ELF-1 (cell line): ENCODE data around the gene FHOD3.
A peak's percentile ranks its signal among the peaks of the same experiment; 100 is the strongest.

Experiments used
- DNase-seq: peaks from one replicate; pipeline ENCODE4 v3.0.0-alpha.2; 2016; ENCODE audit warnings: low read depth, low spot score

Gene FHOD3

GRCh38 chr18:36470896-36471295 is 173.4 kb downstream of the FHOD3 start:
- no peak for DNase-seq

- no peak for DNase-seq
Measured at GRCh38 chr18:36471393-36471792, 173.9 kb downstream of the FHOD3 start.

GRCh38 chr18:36476433-36476832 is 178.9 kb downstream of the FHOD3 start:
- DNase-seq, result no peak

GRCh38 chr18:36477776-36478175 is 180.3 kb downstream of the FHOD3 start:
- no peak for DNase-seq

- peak; percentile 40 for DNase-seq
Measured at GRCh38 chr18:36481201-36481657, 183.7 kb downstream of the FHOD3 start.

GRCh38 chr18:36481935-36482334 is 184.4 kb downstream of the FHOD3 start:
- no peak for DNase-seq

- no peak for DNase-seq
Measured at GRCh38 chr18:36484591-36484990, 187.1 kb downstream of the FHOD3 start.

GRCh38 chr18:36485772-36486171 is 188.3 kb downstream of the FHOD3 start:
- DNase-seq, result no peak

GRCh38 chr18:36488131-36488530 is 190.6 kb downstream of the FHOD3 start:
- no peak for DNase-seq

GRCh38 chr18:36490897-36491296 is 193.4 kb downstream of the FHOD3 start:
- no peak for DNase-seq

- DNase-seq, result no peak
Measured at GRCh38 chr18:36492604-36493329, 195.3 kb downstream of the FHOD3 start.

- peak; percentile 40 for DNase-seq
Measured at GRCh38 chr18:36493349-36494159, 196.0 kb downstream of the FHOD3 start.

GRCh38 chr18:36494160-36494437 is 196.6 kb downstream of the FHOD3 start:
- DNase-seq, result no peak

GRCh38 chr18:36496022-36496421 is 198.5 kb downstream of the FHOD3 start:
- no peak for DNase-seq

- DNase-seq, result no peak
Measured at GRCh38 chr18:36499938-36500337, 202.4 kb downstream of the FHOD3 start.

- no peak for DNase-seq
Measured at GRCh38 chr18:36501100-36501499, 203.6 kb downstream of the FHOD3 start.

- DNase-seq, result no peak
Measured at GRCh38 chr18:36503477-36503876, 206.0 kb downstream of the FHOD3 start.

GRCh38 chr18:36504928-36505327 is 207.4 kb downstream of the FHOD3 start:
- DNase-seq, result no peak

GRCh38 chr18:36505665-36506064 is 208.2 kb downstream of the FHOD3 start:
- DNase-seq, result no peak

- DNase-seq, result no peak
Measured at GRCh38 chr18:36509646-36510197, 212.2 kb downstream of the FHOD3 start.

- DNase-seq, result no peak
Measured at GRCh38 chr18:36511791-36512352, 214.4 kb downstream of the FHOD3 start.

GRCh38 chr18:36513556-36513955 is 216.0 kb downstream of the FHOD3 start:
- no peak for DNase-seq

- DNase-seq, result peak; percentile 63
Measured at GRCh38 chr18:36514778-36515177, 217.3 kb downstream of the FHOD3 start.
